Endodermal cell (in vitro differentiated cells): Measurements from ENCODE around the gene LRRC18. TPM values are rescaled to one million over a fixed set of nuclear protein-coding genes. Genes with fewer than 3 reads are reported as not detected.

Source experiments
- DNase-seq: peaks from one replicate; pipeline ENCODE4 v3.0.0-alpha.2; 2017
- H3K27ac ChIP-seq: 2 replicates; pipeline ENCODE4 v1.5.1; 2013; ENCODE audit warnings: mild to moderate bottlenecking, low read depth, low read length, moderate library complexity
- H3K27me3 ChIP-seq: 2 replicates; pipeline ENCODE4 v1.6.1; 2013; ENCODE audit warnings: mild to moderate bottlenecking, low read length, moderate library complexity; ENCODE audit not compliant: insufficient read depth, control insufficient read depth, poor library complexity, severe bottlenecking
- H3K36me3 ChIP-seq: 2 replicates; pipeline ENCODE4 v1.7.0; 2013; ENCODE audit warnings: mild to moderate bottlenecking, low read length, moderate library complexity; ENCODE audit not compliant: control insufficient read depth, insufficient read depth
- H3K4me1 ChIP-seq: one replicate; pipeline ENCODE4 v1.7.0; 2013; ENCODE audit warnings: low read length; ENCODE audit not compliant: control insufficient read depth, insufficient read depth
- H3K4me3 ChIP-seq: 2 replicates; pipeline ENCODE4 v1.5.1; 2013; ENCODE audit warnings: mild to moderate bottlenecking, low read length, moderate library complexity
- H3K9ac ChIP-seq: 2 replicates; pipeline ENCODE4 v1.6.1; 2013; ENCODE audit warnings: mild to moderate bottlenecking, low read length, moderate library complexity; ENCODE audit not compliant: poor library complexity, severe bottlenecking; ENCODE audit errors: extremely low read depth
- H3K9me3 ChIP-seq: 2 replicates; pipeline ENCODE4 v1.6.1; 2013; ENCODE audit warnings: mild to moderate bottlenecking, low read length, moderate library complexity; ENCODE audit not compliant: control insufficient read depth
- H3K27ac Mint-ChIP-seq: 2 replicates; pipeline ENCODE4 v1.8.0; 2020; ENCODE audit warnings: mixed read lengths
- H3K27me3 Mint-ChIP-seq: 2 replicates; pipeline ENCODE4 v1.8.0; 2021; ENCODE audit warnings: mild to moderate bottlenecking, mixed read lengths; ENCODE audit not compliant: insufficient read depth
- H3K36me3 Mint-ChIP-seq: 2 replicates; pipeline ENCODE4 v1.8.0; 2020; ENCODE audit warnings: low read depth, mixed read lengths
- H3K4me1 Mint-ChIP-seq: 2 replicates; pipeline ENCODE4 v1.8.0; 2020; ENCODE audit warnings: mixed read lengths
- H3K4me3 Mint-ChIP-seq: 2 replicates; pipeline ENCODE4 v1.8.0; 2020; ENCODE audit warnings: mild to moderate bottlenecking, moderate library complexity, mixed read lengths
- H3K9me3 Mint-ChIP-seq: 2 replicates; pipeline ENCODE4 v1.8.0; 2020; ENCODE audit warnings: mild to moderate bottlenecking, mixed read lengths
- WGBS, 2 experiments: methylation state at CpG; one replicate each; pipeline versions ENCODE4 v1.1.5 to v1.1.7; 2013; ENCODE audit warnings: missing lambda C conversion rate in 2 of 2, mixed read lengths in 1 of 2; ENCODE audit not compliant: insufficient coverage in 1 of 2, insufficient read length in 1 of 2; 5-methylcytosine and 5-hydroxymethylcytosine counted together
- total RNA-seq, 2 donors: library from RNA; stranded (reverse); fragmentation: NEBNext Ultra II Directional in 1 of 2; extraction: Animal tissue kit (Norgen Biotek cat#: 25700) in 1 of 2; gene quantifications; 2 replicates in 1 of 2; 3 replicates in 1 of 2; pipeline ENCODE4 v1.2.1, GENCODE V29; 2021
- TF ChIP-seq, protein P1 (sequence below): fragments of 200-600 bp; sonication (generic); conservative IDR thresholded peaks from 2 replicates; pipeline ENCODE4 v1.5.0; 2021; ENCODE audit warnings: antibody characterized with exemption, mild to moderate bottlenecking

The LRRC18 gene
- total RNA-seq, 2 donors from 2014 or later: not detected

DNA sequence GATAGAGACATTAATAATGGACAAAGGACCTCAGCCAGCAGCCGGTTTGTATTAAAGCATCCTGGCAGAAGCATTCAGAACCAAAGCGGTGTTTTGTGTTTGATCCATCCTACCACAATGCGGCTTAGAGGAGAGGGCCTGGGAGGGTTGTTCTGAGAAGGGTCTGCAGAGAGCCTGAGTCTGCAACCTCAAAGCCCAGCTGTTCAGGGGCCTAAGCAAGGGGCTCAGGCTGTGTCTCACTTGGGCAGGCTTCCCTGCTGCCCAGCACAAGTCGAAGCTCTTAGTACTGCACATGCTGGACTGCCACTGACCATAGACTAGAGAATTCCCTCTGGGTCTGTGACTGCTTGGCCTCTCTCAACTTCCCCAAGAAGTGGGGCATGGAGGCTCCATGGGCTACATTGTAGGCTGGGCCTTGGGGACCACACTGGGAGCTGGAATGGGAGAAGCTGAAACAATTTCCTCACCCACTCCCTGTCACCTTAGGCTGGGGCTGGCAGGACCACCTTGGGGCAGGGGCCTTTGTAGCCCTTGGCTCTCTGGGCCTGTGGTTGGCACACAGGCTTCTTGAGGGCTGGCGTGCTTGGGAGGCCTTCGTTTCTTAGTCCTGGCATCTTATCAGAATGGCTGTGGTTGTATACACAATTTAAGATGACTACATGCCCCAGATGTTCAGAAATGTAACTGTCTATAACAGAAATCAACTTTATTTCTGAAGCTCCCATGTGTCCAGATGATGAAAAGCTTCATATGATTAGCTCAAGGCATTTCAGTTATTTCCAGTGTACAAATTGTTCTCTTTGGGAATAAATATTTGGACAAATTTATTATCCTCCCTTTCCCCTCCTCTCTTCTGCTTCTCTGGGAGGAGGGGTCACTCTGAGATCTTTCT lies 44.5 kb downstream of the LRRC18 start:
- H3K27ac ChIP-seq: no peak overlapping the region
- H3K4me3 ChIP-seq: no peak overlapping the region
- H3K4me1 ChIP-seq: no peaks in the 10 kb centered on the region
- H3K4me1 Mint-ChIP-seq: peaks cover 1% of the 10 kb centered on the region
- H3K27ac Mint-ChIP-seq: no peak overlapping the region
- H3K27me3 Mint-ChIP-seq: peaks cover 2% of the 10 kb centered on the region
- no peaks in the 10 kb centered on the region for H3K36me3 Mint-ChIP-seq
- H3K9ac ChIP-seq: no peak overlapping the region
- no peaks in the 10 kb centered on the region for H3K9me3 Mint-ChIP-seq
- no peaks in the 10 kb centered on the region for H3K9me3 ChIP-seq
- H3K27me3 ChIP-seq: no peaks in the 10 kb centered on the region
- no peak overlapping the region for H3K4me3 Mint-ChIP-seq
- WGBS, 2 experiments: 83 to 100% methylated on average over 3 to 6 of the region's 6 CpGs
- no peaks in the 10 kb centered on the region for H3K36me3 ChIP-seq
- TF ChIP-seq, protein P1, sequence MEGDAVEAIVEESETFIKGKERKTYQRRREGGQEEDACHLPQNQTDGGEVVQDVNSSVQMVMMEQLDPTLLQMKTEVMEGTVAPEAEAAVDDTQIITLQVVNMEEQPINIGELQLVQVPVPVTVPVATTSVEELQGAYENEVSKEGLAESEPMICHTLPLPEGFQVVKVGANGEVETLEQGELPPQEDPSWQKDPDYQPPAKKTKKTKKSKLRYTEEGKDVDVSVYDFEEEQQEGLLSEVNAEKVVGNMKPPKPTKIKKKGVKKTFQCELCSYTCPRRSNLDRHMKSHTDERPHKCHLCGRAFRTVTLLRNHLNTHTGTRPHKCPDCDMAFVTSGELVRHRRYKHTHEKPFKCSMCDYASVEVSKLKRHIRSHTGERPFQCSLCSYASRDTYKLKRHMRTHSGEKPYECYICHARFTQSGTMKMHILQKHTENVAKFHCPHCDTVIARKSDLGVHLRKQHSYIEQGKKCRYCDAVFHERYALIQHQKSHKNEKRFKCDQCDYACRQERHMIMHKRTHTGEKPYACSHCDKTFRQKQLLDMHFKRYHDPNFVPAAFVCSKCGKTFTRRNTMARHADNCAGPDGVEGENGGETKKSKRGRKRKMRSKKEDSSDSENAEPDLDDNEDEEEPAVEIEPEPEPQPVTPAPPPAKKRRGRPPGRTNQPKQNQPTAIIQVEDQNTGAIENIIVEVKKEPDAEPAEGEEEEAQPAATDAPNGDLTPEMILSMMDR: no peak
- DNase-seq: no peak

DNA sequence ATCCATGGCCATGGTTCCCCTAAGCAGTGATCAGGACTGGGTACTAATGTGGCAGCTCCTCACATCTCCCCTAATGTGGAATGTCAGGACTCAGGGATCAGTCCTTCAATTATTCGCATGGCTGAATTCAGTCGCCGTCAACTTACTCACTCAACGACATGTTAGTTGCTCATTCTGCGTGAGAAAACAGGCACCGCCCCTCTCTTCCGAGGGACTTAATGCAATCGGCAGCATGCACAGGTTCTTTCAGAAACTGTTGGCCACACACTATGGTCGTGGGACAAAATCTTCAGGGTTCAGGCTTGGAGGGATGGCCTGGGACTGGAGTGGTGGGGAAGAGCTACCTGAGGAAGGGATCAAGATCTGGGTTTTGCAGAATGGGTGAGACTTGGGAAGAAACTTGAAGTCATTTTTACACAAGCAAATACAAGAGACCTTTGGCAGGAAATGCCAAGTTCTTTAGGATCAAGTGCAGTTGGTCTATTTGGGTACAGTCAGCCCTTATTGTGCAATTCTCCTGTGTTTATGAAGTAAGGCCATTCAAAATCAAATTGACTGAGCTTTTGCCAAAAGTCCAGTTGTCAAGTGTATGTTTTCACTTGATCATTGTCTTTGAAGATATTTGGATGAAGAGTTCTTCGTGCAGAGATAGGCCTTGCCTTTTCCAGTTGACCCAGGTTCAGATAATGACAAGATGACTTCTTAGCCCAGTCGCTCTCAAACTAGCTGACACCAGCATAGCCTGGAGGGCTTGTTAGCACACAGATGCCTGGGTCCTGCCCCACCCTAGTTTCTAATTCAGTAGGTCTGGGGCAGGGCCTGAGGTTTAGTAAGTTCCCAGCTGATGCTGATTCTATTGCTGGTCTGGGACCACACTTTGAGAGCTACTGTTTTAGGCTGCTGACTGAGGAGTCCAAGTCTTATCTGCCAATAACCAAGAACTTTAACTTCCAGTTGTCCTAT lies 48.5 kb downstream of the LRRC18 start:
- TF ChIP-seq, protein P1: no peak

DNA sequence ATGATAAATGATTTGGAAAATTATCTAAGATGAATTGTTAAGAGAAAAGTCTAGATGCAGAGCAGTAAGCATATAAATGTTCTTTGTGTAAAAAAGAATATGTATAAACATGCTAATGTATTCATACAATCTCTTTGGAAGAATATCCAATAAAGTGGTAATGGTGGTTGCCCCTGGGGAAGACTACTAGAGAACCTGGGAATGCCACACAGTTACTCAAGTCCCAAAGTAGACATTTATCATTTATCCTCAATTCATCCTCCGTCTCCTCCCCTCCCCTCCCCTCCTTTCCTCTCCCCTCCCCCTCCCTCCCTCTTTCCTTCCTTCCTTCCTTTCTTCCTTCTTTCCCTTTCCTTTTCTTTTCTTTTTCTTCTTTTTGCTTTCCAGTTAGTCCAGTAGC lies 51.7 kb downstream of the LRRC18 start:
- 91% methylated on average over 1 of the region's 1 CpG; no CpG with 5 or more reads in 1 of the 2 experiments for WGBS, 2 experiments
- no peak overlapping the region for H3K27ac Mint-ChIP-seq
- no peak overlapping the region for H3K9ac ChIP-seq

More for the DNA sequence above, 48.5 kb downstream of the LRRC18 start:
- Mint-ChIP-seq H3K4me1 (peaks cover 1% of the 10 kb centered on the region), H3K9me3 (no peaks in the 10 kb centered on the region), H3K4me3 (no peak overlapping the region), H3K27me3 (peaks cover 4% of the 10 kb centered on the region), H3K36me3 (no peaks in the 10 kb centered on the region), H3K27ac (no peak overlapping the region)
- Histone ChIP-seq H3K27ac (no peak overlapping the region), H3K9ac (no peak overlapping the region), H3K9me3 (no peaks in the 10 kb centered on the region), H3K4me1 (no peaks in the 10 kb centered on the region), H3K4me3 (no peak overlapping the region), H3K27me3 (no peaks in the 10 kb centered on the region), H3K36me3 (no peaks in the 10 kb centered on the region)
- no peak for DNase-seq
- WGBS, 2 experiments: 95 to 97% methylated on average over 11 of the region's 11 CpGs

More for the DNA sequence above, 51.7 kb downstream of the LRRC18 start:
- no peak for DNase-seq
- no peaks in the 10 kb centered on the region for H3K9me3 Mint-ChIP-seq
- H3K27me3 Mint-ChIP-seq: peaks cover 6% of the 10 kb centered on the region
- H3K4me1 ChIP-seq: no peaks in the 10 kb centered on the region
- no peaks in the 10 kb centered on the region for H3K36me3 ChIP-seq
- TF ChIP-seq, protein P1: no peak
- H3K4me1 Mint-ChIP-seq: peaks cover 1% of the 10 kb centered on the region
- H3K9me3 ChIP-seq: no peaks in the 10 kb centered on the region
- H3K4me3 ChIP-seq: no peak overlapping the region
- H3K27me3 ChIP-seq: no peaks in the 10 kb centered on the region
- H3K27ac ChIP-seq: no peak overlapping the region
- H3K4me3 Mint-ChIP-seq: no peak overlapping the region
- H3K36me3 Mint-ChIP-seq: no peaks in the 10 kb centered on the region
